Measurements from ENCODE around the gene KLHL40.

KLHL40 gene

GRCh38 chr3:42693530-42693930 lies 8.2 kb downstream of the KLHL40 start:
- in situ Hi-C loops (cut with MboI; ENCODE audit: low sequenced_read_pairs): no loop called here
- Histone ChIP-seq H3K4me1 (no peaks in the 10 kb centered on the region), H3K9me3 (no peaks in the 10 kb centered on the region), H3K27me3 (ENCODE audit: low read depth) (peaks cover 6% of the 10 kb centered on the region; the same call in 1 of the 2 replicates), H3K4me3 (no peak overlapping the region), H3K36me3 (replicated peaks) (no peaks in the 10 kb centered on the region)
- no peak for DNase-seq (ENCODE audit: low spot score in 2 of 2)

DNA sequence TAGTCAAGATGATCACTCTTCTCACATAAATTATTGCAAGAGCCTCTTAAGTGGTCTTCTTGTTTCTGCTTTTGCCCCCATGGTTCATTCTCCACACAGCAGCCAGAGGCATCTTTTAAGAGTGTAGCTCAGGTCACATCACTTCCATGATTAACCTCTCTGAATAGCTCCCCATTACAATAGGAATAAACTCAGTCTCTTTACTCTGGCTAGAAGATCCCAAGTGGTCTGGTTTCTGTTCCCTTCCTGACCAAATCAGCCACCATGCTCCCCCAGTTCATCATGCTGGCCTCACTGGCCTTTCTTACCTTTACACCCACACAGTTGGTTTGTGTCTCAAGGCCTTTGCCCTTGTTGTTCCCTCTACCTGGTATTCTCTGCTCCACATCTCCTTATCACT lies 9.0 kb downstream of the KLHL40 start:
- H3K4me1 ChIP-seq: no peaks in the 10 kb centered on the region
- in situ Hi-C loops (cut with MboI; ENCODE audit: low sequenced_read_pairs): no loop called here
- H3K36me3 ChIP-seq (replicated peaks): no peaks in the 10 kb centered on the region
- no peak overlapping the region for H3K4me3 ChIP-seq
- peaks cover 12% of the 10 kb centered on the region for H3K27me3 ChIP-seq (ENCODE audit: low read depth)
- DNase-seq (ENCODE audit: low spot score in 2 of 2): no peak
- no peaks in the 10 kb centered on the region for H3K9me3 ChIP-seq

- in situ Hi-C loops (cut with MboI; ENCODE audit: low sequenced_read_pairs): no loop called here
- peaks cover 16% of the 10 kb centered on the region for H3K27me3 ChIP-seq (ENCODE audit: low read depth)
- no peaks in the 10 kb centered on the region for H3K9me3 ChIP-seq
- no peaks in the 10 kb centered on the region for H3K36me3 ChIP-seq (replicated peaks)
- no peaks in the 10 kb centered on the region for H3K4me1 ChIP-seq
- DNase-seq (ENCODE audit: low spot score in 2 of 2): peak in 1 of 2 experiments; percentile 5
- H3K4me3 ChIP-seq: no peak overlapping the region
Observed at GRCh38 chr3:42696356-42697288, 11.3 kb downstream of the KLHL40 start.

DNA sequence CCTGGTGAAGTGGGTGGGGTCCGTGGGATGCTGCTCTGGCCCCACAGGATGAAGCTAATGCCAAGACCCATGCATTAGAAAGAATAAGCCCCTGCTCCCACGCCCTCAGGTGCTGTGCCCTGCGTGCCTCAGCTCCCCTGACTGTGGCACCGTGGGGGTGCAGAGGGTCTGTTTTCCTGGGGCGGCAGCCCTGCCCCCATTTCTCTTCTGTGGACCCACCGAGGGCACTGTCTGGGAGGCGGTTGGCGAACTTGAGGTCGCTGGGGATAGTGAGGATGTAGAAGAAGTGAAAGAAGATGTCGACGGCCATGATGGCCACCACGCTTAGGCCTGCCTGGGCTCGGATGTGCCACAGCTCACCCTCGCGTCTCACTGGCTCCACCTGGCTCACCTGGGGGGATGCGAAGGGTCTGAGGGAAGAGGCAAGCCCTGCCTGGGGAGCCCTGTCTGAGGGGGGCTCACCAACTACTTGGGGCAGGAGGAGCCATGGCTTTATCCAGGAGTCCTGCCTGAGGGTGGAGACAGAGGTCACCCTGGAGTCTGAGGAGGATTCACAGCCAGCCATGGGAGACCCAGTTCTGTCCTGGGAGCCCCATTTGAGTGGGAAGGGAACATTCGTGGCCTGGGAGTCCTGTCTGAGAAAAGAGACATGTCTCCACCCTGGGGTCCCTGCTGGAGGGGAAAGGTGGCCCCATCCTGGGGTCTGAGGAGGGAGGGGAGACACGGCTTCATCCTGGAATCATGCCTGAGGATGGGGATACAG lies 12.1 kb downstream of the KLHL40 start:
- Histone ChIP-seq H3K36me3 (replicated peaks) (no peaks in the 10 kb centered on the region), H3K27me3 (ENCODE audit: low read depth) (peaks cover 19% of the 10 kb centered on the region), H3K4me3 (no peak overlapping the region), H3K9me3 (no peaks in the 10 kb centered on the region), H3K4me1 (no peaks in the 10 kb centered on the region)
- DNase-seq (ENCODE audit: low spot score in 2 of 2): peak in 1 of 2 experiments; percentile 3
- in situ Hi-C loops (cut with MboI; ENCODE audit: low sequenced_read_pairs): no loop called here

DNA sequence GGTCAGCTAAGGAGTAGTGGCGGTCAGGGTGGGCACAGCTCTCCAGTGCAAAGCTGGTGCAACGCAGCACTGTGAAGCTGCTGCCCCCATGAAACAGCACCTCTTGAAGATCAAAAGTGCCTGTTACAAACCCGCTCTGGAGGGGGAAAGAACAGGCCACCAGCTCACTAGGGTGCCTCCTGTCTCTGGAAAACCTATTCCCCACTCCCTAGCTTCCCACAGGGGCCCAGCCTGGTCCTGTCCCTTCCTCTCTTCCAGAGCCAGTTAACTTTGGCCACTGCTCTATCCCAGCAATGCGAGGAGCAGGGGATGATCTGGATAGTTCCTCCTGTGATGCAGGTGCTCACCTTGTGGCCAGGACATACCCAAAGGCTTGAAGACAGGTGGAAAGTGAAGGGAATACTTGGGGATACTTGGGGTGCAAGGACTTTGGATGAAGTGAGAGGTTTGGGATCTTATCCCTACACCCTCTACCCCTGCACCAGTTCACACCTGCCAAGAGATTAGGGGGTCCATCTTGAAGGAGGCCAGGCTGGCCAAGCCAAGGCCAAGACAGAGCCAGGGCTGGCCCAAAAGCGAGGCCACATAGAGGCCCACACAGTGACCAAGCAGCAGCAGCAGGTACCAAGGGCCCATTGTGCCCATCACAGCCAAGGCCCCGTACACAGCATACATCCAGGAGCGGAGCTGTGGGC lies 13.0 kb downstream of the KLHL40 start:
- peak in 1 of 2 experiments; percentile 5 for DNase-seq (ENCODE audit: low spot score in 2 of 2)
- H3K4me3 ChIP-seq: no peak overlapping the region
- no peaks in the 10 kb centered on the region for H3K9me3 ChIP-seq
- no peaks in the 10 kb centered on the region for H3K4me1 ChIP-seq
- H3K27me3 ChIP-seq (ENCODE audit: low read depth): peaks cover 19% of the 10 kb centered on the region
- no peaks in the 10 kb centered on the region for H3K36me3 ChIP-seq (replicated peaks)
- in situ Hi-C loops (cut with MboI; ENCODE audit: low sequenced_read_pairs): no loop called here

DNA sequence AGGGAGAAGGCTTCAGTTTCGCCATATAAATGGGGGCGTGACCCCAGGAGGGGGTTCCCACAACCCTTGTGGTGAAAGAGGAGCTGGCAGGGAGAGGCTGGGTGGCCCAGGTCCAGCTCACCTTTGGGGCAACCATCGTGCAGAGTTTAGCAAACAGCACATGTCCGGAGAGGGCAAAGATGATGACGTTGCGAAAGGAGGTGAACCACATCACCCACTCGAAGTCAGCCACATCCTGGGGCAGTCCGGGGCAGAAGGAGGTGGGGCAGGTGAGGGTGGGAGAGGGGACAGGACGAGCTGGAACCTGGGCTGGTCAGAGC lies 13.5 kb downstream of the KLHL40 start:
- Histone ChIP-seq H3K36me3 (replicated peaks) (no peaks in the 10 kb centered on the region), H3K4me1 (no peaks in the 10 kb centered on the region), H3K9me3 (no peaks in the 10 kb centered on the region), H3K27me3 (ENCODE audit: low read depth) (peaks cover 19% of the 10 kb centered on the region), H3K4me3 (no peak overlapping the region)
- DNase-seq (ENCODE audit: low spot score in 2 of 2): peak in 1 of 2 experiments; percentile 4
- in situ Hi-C loops (cut with MboI; ENCODE audit: low sequenced_read_pairs): no loop called here

DNA sequence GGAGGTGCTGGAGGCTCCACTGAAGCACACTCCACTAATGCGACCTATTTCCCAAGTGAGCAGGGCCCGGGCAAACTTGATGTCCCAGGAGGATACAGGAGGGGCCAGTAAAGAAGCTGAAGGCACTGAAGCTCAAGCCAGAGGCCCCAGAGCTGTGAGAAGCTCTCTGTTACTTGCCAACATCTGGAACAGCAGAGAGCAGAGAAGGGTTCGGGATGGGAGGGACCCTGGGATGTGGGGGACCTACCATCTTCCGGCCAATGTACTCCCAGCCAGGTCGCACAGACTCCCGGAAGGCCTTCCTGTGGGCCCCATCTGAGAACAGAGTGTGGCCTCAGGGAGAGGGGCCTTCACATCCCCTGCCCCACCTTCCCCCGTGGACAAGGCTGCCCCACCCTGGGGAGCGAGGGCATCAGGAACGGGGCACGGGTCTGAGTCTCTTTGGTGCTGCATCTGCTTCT lies 14.2 kb downstream of the KLHL40 start:
- H3K4me3 ChIP-seq: no peak overlapping the region
- peak in 1 of 2 experiments; percentile 6 for DNase-seq (ENCODE audit: low spot score in 2 of 2)
- H3K9me3 ChIP-seq: no peaks in the 10 kb centered on the region
- H3K36me3 ChIP-seq (replicated peaks): no peaks in the 10 kb centered on the region
- peaks cover 19% of the 10 kb centered on the region for H3K27me3 ChIP-seq (ENCODE audit: low read depth)
- in situ Hi-C loops (cut with MboI; ENCODE audit: low sequenced_read_pairs): no loop called here
- H3K4me1 ChIP-seq: no peaks in the 10 kb centered on the region

DNA sequence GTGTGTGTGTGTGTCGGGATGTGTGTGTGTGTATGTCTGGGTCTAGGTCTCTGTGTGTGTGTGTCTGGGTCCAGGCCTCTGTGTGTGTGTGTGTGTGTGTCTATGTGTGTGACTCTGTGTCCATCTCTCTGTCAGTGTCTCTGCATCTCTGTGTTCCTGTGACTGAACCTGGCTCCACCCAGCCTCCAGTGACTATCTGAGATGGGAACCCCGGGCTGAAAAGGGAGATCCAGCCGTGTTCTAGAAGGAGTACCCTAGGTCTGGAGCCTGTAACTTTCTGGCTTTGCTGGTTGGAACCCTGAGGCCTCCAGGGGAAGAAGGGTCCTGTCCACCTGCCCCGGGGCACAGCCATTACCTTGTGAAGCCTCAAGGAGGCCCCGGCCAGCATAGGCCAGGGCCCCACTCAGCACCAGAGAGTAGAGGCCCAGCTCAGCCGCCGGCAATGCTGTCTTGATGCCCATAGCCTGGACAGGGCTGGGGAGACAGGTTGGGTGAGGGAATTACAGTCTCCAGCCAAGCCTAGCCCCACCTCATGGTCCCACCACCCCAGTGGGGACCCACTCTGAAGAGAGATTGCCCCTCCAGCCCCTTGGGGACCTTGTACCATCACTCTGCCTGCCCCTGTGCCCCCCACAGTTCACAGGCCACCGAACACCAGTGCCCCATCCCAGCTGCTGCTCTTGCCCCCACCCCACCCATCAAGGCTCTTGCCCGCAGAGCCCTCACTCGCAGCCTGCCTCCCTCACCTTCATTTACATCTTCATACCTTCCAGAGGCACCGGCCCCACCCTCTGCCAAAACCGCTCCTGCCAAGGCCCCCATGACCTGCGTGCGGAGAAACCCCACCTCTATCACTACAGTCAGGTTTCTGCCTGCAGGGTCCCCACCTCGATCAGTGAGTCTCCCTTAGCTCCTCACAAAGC lies 15.3 kb downstream of the KLHL40 start:
- no peaks in the 10 kb centered on the region for H3K36me3 ChIP-seq (replicated peaks)
- peak in 1 of 2 experiments; percentile 6 for DNase-seq (ENCODE audit: low spot score in 2 of 2)
- no peak overlapping the region for H3K4me3 ChIP-seq
- H3K4me1 ChIP-seq: no peaks in the 10 kb centered on the region
- peaks cover 15% of the 10 kb centered on the region for H3K27me3 ChIP-seq (ENCODE audit: low read depth)
- in situ Hi-C loops (cut with MboI; ENCODE audit: low sequenced_read_pairs): no loop called here
- H3K9me3 ChIP-seq: no peaks in the 10 kb centered on the region

DNA sequence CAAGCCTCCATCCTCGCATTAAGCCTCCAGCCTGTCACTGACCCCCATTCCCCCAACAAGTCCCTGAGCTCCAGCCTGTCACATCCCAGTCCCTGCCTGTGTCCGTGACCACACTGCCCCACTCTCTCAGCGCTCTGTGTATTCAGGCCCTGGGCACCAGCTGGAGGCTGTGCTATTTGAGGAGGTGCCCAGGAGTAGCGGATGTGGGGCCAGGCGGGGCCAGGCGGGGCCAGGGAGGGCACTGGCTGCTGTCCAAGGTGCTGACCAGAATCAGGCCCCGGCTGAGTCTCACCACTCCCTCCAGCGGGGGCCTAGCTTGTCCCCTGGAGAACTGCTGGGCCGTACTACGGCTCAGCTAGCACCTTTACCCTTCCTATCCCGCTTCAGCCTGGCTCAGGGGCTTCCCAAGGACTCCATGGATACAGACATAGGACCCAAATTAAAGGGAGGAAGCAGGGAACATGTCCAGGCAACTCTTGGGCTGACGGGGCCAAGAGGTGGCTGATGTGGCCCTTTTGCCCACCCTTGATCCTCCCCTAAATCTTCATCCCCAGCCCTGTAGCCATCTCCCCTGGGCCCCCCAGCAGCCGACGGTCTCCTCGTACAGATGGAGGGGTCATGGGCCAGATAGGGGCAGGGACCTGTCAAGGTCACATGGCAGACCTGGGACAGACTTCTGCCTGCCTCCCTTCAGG lies 16.2 kb downstream of the KLHL40 start:
- H3K36me3 ChIP-seq (replicated peaks): no peaks in the 10 kb centered on the region
- peaks cover 18% of the 10 kb centered on the region for H3K27me3 ChIP-seq (ENCODE audit: low read depth)
- no peak overlapping the region for H3K4me3 ChIP-seq
- no peaks in the 10 kb centered on the region for H3K9me3 ChIP-seq
- H3K4me1 ChIP-seq: no peaks in the 10 kb centered on the region
- peak in 1 of 2 experiments; percentile 81 for DNase-seq (ENCODE audit: low spot score in 2 of 2)
- in situ Hi-C loops (cut with MboI; ENCODE audit: low sequenced_read_pairs): no loop called here

DNA sequence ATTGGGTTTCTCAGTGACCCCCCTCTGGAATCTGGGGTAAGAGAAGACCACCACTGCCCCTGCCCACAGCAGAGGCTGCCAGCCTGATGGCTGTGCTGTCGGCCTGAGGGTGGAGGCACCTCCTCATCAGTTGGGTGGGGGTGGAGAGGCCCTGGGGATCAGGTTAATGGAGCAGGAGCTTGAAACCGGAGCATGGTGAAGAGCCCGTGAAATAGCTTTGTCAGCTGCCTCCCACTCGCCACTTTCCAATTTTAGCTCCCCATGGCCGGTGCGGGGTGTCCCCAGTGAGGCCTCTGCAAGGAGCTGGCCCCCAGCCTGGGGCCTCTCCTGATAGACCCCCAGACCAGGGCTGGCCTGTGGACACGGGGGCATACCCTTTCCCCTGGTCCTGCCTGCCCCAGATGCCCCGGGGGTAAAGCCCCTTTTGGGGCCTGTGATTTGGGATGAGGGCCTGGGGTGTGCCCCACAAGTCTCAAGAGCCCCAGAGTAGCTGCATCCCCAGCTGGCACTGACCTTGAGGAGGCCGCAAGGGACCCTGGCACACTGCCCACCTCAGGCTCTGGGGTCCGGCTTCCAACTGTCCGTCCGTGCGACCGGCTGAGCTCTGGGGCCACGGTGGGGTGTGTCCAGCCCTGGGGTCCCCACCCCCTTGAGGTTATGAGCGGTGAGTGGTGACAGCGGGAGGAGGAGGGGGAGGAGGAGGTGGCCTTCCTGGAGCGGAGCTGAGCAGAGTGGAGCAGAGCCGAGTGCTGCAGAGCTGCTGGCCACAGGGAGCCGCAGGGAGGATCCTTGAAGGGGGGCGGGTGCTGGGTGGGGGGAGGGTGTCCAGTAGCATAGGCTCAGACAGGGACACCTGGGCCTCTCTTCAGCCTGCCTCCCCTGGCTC lies 17.0 kb downstream of the KLHL40 start, which contains the start of gene HHATL:
Gene HHATL (minus strand): TSS at position 733 of the 886 bp plus-strand sequence. CDS start 1,972 bp downstream, outside the sequence.
- no peaks in the 10 kb centered on the region for H3K9me3 ChIP-seq
- H3K27me3 ChIP-seq (ENCODE audit: low read depth): peaks cover 23% of the 10 kb centered on the region
- H3K4me1 ChIP-seq: no peaks in the 10 kb centered on the region
- DNase-seq (ENCODE audit: low spot score in 2 of 2): peak in 1 of 2 experiments; percentile 6
- no peak within 1 kb of the TSS for H3K4me3 ChIP-seq
- H3K36me3 ChIP-seq (replicated peaks): no peaks in the 10 kb centered on the region
- in situ Hi-C loops (cut with MboI; ENCODE audit: low sequenced_read_pairs): no loop called here

- in situ Hi-C loops (cut with MboI; ENCODE audit: low sequenced_read_pairs): no loop called here
- Histone ChIP-seq H3K4me3 (no peak overlapping the region), H3K27me3 (ENCODE audit: low read depth) (peaks cover 27% of the 10 kb centered on the region), H3K4me1 (no peaks in the 10 kb centered on the region), H3K36me3 (replicated peaks) (no peaks in the 10 kb centered on the region), H3K9me3 (no peaks in the 10 kb centered on the region)
- peak in 1 of 2 experiments; percentile 5 for DNase-seq (ENCODE audit: low spot score in 2 of 2)
Observed at GRCh38 chr3:42702982-42703694, 17.8 kb downstream of the KLHL40 start.
